ENCODE data around the gene FAM111A.
A peak's percentile ranks its signal among the peaks of the same experiment; 100 is the strongest.

GRCh38 chr11:59097113-59097708 lies 45.4 kb upstream of the FAM111A start:
- TF ChIP-seq CTCF (conservative IDR thresholded peaks at IDR 0.05; ENCODE audit: low read depth, low read length): peak; percentile 72
- no peak for TF ChIP-seq EZH2 (IDR thresholded peaks at IDR 0.05; ENCODE audit: low read length, unreplicated experiment)

Data from PC-3 (cell line).